GM12873 (cell line): ENCODE results near the gene RAD54L.

ENCODE experiments used
- CTCF ChIP-seq: IDR thresholded peaks from 2 replicates; pipeline ENCODE4 v1.5.1; 2012; ENCODE audit warnings: low read depth, mild to moderate bottlenecking, moderate library complexity, low read length, control low read depth; ENCODE audit not compliant: insufficient read depth; ENCODE audit errors: missing control alignments

RAD54L gene

GRCh38 chr1:46206399-46206798 lies 41.2 kb upstream of the RAD54L start:
- TF ChIP-seq CTCF: no peak

- TF ChIP-seq CTCF: no peak
Measured at GRCh38 chr1:46210561-46210960, 37.0 kb upstream of the RAD54L start.

- TF ChIP-seq CTCF: no peak
Measured at GRCh38 chr1:46211051-46211450, 36.5 kb upstream of the RAD54L start.

- no peak for TF ChIP-seq CTCF
Measured at GRCh38 chr1:46215504-46215903, 32.1 kb upstream of the RAD54L start.

GRCh38 chr1:46218443-46218842 lies 29.1 kb upstream of the RAD54L start:
- no peak for TF ChIP-seq CTCF

- TF ChIP-seq CTCF: no peak
Measured at GRCh38 chr1:46219551-46220520, 27.7 kb upstream of the RAD54L start.

- no peak for TF ChIP-seq CTCF
Measured at GRCh38 chr1:46220808-46221207, 26.8 kb upstream of the RAD54L start.
